ENCODE data around the gene SUFU. TPM values are rescaled to one million over a fixed set of nuclear protein-coding genes. Genes with fewer than 3 reads are reported as not detected.

The SUFU gene
- total RNA-seq, 1 donor from 2014 or later: 11.5 TPM

GRCh38 chr10:102457591-102458150 lies 46.1 kb upstream of the SUFU start:
- Histone ChIP-seq H3K9me3 (ENCODE audit: low read depth) (no peaks in the 10 kb centered on the region), H3K79me2 (ENCODE audit: low read depth) (no peaks in the 10 kb centered on the region), H3K4me3 (no peak overlapping the region), H3K27me3 (peaks cover 14% of the 10 kb centered on the region), H3K4me2 (no peak overlapping the region), H3K4me1 (peaks cover 38% of the 10 kb centered on the region), H4K20me1 (ENCODE audit: low read depth) (peaks cover 15% of the 10 kb centered on the region), H2AFZ (replicated peaks) (no peak overlapping the region), H3F3A (ENCODE audit: low read depth) (peaks cover 44% of the 10 kb centered on the region), H3K36me3 (no peaks in the 10 kb centered on the region), H3K9ac (no peak overlapping the region), H3K27ac (no peak overlapping the region)
- Mint-ChIP-seq H3K27me3 (ENCODE audit: insufficient read depth, low read depth) (peaks cover 17% of the 10 kb centered on the region), H3K27ac (no peak overlapping the region), H3K4me3 (no peak overlapping the region), H3K9me3 (no peaks in the 10 kb centered on the region), H3K4me1 (peaks cover 42% of the 10 kb centered on the region), H3K36me3 (peaks cover 4% of the 10 kb centered on the region)
- no peak for DNase-seq (ENCODE audit: low spot score)
- TF ChIP-seq EZH2 (IDR thresholded peaks at IDR 0.05): no peak
- TF ChIP-seq EZH2phosphoT487 (IDR thresholded peaks at IDR 0.05): no peak
- no peak for TF ChIP-seq CTCF (IDR thresholded peaks at IDR 0.05)

- Histone ChIP-seq H3K4me2 (no peak overlapping the region), H3K9me3 (ENCODE audit: low read depth) (no peaks in the 10 kb centered on the region), H3K9ac (no peak overlapping the region), H3F3A (ENCODE audit: low read depth) (peaks cover 45% of the 10 kb centered on the region), H3K4me3 (no peak overlapping the region), H3K27ac (no peak overlapping the region), H3K4me1 (peaks cover 33% of the 10 kb centered on the region), H3K36me3 (no peaks in the 10 kb centered on the region), H3K79me2 (ENCODE audit: low read depth) (no peaks in the 10 kb centered on the region), H2AFZ (replicated peaks) (no peak overlapping the region), H3K27me3 (peaks cover 24% of the 10 kb centered on the region), H4K20me1 (ENCODE audit: low read depth) (peaks cover 9% of the 10 kb centered on the region)
- DNase-seq (ENCODE audit: low spot score): no peak
- no peak for TF ChIP-seq EZH2phosphoT487 (IDR thresholded peaks at IDR 0.05)
- no peak for TF ChIP-seq CTCF (IDR thresholded peaks at IDR 0.05)
- Mint-ChIP-seq H3K27me3 (ENCODE audit: insufficient read depth, low read depth) (peaks cover 10% of the 10 kb centered on the region), H3K9me3 (no peaks in the 10 kb centered on the region), H3K4me1 (peaks cover 44% of the 10 kb centered on the region), H3K36me3 (peaks cover 1% of the 10 kb centered on the region), H3K4me3 (no peak overlapping the region), H3K27ac (no peak overlapping the region)
Observed at GRCh38 chr10:102458656-102459055, 45.1 kb upstream of the SUFU start.

GRCh38 chr10:102460836-102461186 lies 43.0 kb upstream of the SUFU start:
- peaks cover 29% of the 10 kb centered on the region for H3F3A ChIP-seq (ENCODE audit: low read depth)
- peak overlapping the region; percentile 88 for H3K4me2 ChIP-seq
- peaks cover 31% of the 10 kb centered on the region for H3K4me1 Mint-ChIP-seq
- no peaks in the 10 kb centered on the region for H3K79me2 ChIP-seq (ENCODE audit: low read depth)
- no peak for TF ChIP-seq CTCF (IDR thresholded peaks at IDR 0.05)
- peak overlapping the region; percentile 75 for H3K27ac Mint-ChIP-seq
- no peak overlapping the region for H3K9ac ChIP-seq
- no peak overlapping the region for H3K27ac ChIP-seq
- H3K4me3 Mint-ChIP-seq: peak overlapping the region; percentile 92
- peaks cover 10% of the 10 kb centered on the region for H3K27me3 Mint-ChIP-seq (ENCODE audit: insufficient read depth, low read depth)
- H3K27me3 ChIP-seq: peaks cover 31% of the 10 kb centered on the region
- peak overlapping the region; percentile 94 for H2AFZ ChIP-seq (replicated peaks)
- DNase-seq (ENCODE audit: low spot score): no peak
- H3K4me3 ChIP-seq: no peak overlapping the region
- H3K9me3 Mint-ChIP-seq: no peaks in the 10 kb centered on the region
- H3K36me3 Mint-ChIP-seq: peaks cover 1% of the 10 kb centered on the region
- no peaks in the 10 kb centered on the region for H3K36me3 ChIP-seq
- peaks cover 9% of the 10 kb centered on the region for H4K20me1 ChIP-seq (ENCODE audit: low read depth)
- peaks cover 20% of the 10 kb centered on the region for H3K4me1 ChIP-seq
- no peaks in the 10 kb centered on the region for H3K9me3 ChIP-seq (ENCODE audit: low read depth)
